ENCODE data around the gene OLIG1. TPM values are rescaled to one million over a fixed set of nuclear protein-coding genes. Genes with fewer than 3 reads are reported as not detected.

OLIG1 gene
- total RNA-seq, 1 donor from 2014 or later, result not detected

GRCh38 chr21:33099131-33099530, 29.2 kb downstream of the OLIG1 start:
- no peak for DNase-seq (ENCODE audit: low spot score)

- DNase-seq (ENCODE audit: low spot score), result no peak
These were observed 31.5 kb downstream of the OLIG1 start for GRCh38 chr21:33101300-33101911.

- no peak for DNase-seq (ENCODE audit: low spot score)
These were observed 35.1 kb downstream of the OLIG1 start for GRCh38 chr21:33105088-33105487.

GRCh38 chr21:33108228-33108627, 38.3 kb downstream of the OLIG1 start:
- DNase-seq (ENCODE audit: low spot score), result no peak

- no peak for DNase-seq (ENCODE audit: low spot score)
These were observed 39.8 kb downstream of the OLIG1 start for GRCh38 chr21:33109574-33110339.

GRCh38 chr21:33110340-33110715, 40.4 kb downstream of the OLIG1 start:
- DNase-seq (ENCODE audit: low spot score), result no peak

GRCh38 chr21:33111577-33111976, 41.6 kb downstream of the OLIG1 start:
- no peak for DNase-seq (ENCODE audit: low spot score)

GRCh38 chr21:33112151-33112550, 42.2 kb downstream of the OLIG1 start:
- no peak for DNase-seq (ENCODE audit: low spot score)

GRCh38 chr21:33112681-33113080, 42.7 kb downstream of the OLIG1 start:
- DNase-seq (ENCODE audit: low spot score), result no peak

GRCh38 chr21:33113131-33113530, 43.2 kb downstream of the OLIG1 start:
- no peak for DNase-seq (ENCODE audit: low spot score)

GRCh38 chr21:33114276-33114675, 44.3 kb downstream of the OLIG1 start:
- DNase-seq (ENCODE audit: low spot score), result no peak

- no peak for DNase-seq (ENCODE audit: low spot score)
These were observed 45.9 kb downstream of the OLIG1 start for GRCh38 chr21:33115631-33116510.

GRCh38 chr21:33116676-33117075, 46.7 kb downstream of the OLIG1 start:
- DNase-seq (ENCODE audit: low spot score), result no peak

GRCh38 chr21:33117101-33117888, 47.4 kb downstream of the OLIG1 start:
- DNase-seq (ENCODE audit: low spot score), result no peak

Other genes with a start within 250 kb of the OLIG1 start
- gene OLIG2, start 44.2 kb upstream of the OLIG1 start, total RNA-seq, result not detected
- 31.5 TPM for gene IFNAR2, start 159.8 kb downstream of the OLIG1 start, total RNA-seq
- gene IL10RB, start 196.2 kb downstream of the OLIG1 start, total RNA-seq, result 31.2 TPM

Measured in mucosa of gallbladder (tissue), 1 donor.